ENCODE data around the gene N4BP2L1.

Gene N4BP2L1

DNA sequence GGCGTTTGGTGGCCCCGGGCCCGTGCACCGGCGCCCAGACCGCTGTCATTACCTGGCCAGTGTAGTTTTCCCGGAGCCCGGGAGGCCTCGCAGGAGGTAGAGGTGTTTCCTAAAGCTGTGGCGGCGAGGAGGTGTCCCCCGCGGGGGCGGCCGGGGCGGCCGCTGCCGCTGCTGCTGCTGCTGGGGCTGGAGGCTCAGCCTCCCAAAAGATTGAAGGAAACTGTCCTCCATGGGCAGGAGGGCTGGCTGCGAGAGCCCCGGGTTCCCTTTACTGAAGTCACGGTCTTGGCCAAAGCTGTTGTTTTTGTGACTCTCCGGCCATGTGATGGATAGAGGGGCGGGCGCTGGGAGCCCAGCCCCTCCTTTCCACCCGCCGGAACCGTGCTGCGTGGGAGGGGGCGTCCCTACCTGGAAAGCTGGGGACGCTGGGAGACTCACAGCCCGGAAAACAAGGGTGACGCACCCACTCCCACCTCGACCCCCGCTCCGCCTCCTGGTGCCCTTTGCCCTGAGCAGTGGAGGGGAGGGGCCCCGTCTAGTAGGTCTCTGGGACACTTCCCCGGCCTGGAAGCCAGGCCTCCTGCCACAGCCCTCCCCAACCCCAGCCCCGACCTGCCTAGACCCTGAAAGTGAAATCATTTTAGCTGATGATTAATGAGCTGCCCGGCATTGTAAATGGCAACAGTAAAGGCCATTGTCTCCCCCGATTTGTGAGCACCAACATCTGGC is at the start of gene N4BP2L1:
TSS of gene N4BP2L1 (minus strand) at position 279 of the 729 bp plus-strand sequence. CDS start at position 231, 48 bp downstream.
- peak; percentile 81 for DNase-seq (ENCODE audit: low read depth)

DNA sequence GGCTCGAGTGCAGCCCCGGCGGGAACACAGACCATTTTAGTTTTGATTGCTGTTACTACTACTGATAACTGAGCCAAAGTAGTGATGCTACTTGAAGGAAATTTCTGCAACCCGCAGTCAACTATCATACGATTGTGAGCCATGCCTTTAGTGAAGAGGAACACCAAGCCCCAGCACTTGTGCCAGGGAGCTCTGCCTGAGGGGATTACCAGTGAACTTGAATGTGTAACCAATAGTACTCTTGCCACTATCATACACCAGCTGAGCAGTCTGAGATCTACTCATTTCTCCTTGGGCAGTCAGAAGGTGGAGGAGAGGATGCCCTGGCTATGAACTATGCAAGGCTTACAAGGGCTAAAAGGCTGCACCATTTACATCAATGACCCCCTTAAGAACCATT is 49.0 kb upstream of the N4BP2L1 start:
- DNase-seq (ENCODE audit: low read depth), result no peak

DNA sequence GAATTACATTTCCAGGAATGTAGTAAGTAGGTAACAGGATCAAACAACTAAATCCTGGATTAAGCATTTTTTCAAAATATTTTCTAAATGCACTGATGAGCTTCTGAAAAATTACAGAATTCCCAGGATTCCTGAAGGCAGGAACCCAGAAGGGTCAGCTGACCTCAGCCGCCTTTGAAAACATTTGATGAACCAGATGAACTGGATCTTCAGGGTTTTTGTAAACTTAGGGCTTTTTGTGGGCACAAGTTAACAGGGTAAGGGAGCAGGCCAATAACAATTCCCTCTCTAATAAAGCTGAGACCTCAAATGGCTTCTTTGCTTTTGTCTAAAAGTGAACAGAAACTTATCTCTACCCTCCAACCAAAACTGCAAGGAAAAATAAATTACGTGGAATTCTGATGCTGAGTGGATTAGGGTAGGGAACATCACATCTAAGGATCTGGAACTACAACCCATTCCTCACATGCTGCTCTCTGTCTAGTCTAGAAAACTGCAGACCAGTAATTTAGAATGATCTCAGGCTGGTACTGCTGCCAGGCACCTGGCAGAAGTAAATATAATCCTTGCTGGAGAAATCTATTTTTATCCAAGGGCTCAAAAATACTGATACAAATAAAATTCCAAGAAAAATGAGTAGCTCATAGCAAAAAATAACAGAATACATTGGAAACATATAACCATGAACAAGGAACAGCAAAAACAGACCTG is 48.2 kb upstream of the N4BP2L1 start:
- no peak for DNase-seq (ENCODE audit: low read depth)

DNA sequence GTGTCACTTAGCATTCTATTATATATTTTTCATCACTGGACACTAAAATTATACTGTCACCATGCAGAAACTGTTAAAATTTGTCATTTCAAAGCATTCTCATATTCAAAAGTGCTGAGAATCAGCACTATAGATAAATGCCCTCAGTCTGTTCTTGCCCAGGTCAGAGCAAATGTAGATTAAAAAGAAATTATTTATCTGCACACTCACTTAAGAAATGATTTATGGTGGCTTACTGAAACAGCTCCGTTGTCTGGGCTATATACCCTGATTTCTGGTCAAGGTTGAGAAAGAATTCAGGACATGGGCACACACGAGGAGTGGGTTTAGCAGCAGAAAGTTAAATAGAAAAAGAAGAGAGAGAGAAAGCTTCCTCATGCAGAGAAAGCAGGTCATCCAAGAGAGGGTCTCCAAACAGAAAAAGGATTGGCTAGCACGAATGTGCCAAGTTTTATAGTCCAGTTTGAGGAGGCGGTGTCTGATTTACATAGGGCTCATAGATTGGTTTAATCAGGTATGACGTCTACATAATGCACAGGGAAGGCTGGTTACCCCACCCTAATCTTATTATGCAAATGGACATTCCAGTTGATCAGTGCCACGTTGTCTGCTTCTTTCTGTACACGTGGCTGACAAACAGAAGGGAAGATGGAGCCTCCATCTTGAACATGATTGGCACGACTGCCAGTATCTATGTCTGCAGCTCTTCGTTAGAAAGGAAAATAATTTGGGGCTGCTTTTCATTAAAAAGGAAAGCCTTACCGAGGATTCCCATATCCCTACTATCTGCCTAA is 47.3 kb upstream of the N4BP2L1 start:
- DNase-seq (ENCODE audit: low read depth), result no peak

DNA sequence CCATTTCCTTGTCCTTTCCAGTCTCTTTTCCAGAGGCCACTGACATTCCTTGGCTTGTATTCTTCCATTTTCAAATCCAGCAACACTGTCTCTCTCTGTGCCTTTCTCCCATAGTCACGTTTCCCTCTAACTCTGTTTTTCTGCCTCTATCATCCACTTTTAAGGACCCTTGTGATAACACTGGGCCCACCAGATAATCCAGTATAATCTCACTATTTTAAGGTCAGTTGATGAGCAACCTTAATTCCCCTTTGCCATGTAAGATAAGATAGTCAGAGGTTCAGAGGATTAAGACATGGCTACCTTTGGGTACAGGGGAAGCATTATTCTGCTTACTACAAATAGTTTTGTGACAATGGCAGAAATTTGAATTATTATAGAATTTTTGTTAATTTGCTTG is 45.7 kb upstream of the N4BP2L1 start:
- DNase-seq (ENCODE audit: low read depth), result no peak

DNA sequence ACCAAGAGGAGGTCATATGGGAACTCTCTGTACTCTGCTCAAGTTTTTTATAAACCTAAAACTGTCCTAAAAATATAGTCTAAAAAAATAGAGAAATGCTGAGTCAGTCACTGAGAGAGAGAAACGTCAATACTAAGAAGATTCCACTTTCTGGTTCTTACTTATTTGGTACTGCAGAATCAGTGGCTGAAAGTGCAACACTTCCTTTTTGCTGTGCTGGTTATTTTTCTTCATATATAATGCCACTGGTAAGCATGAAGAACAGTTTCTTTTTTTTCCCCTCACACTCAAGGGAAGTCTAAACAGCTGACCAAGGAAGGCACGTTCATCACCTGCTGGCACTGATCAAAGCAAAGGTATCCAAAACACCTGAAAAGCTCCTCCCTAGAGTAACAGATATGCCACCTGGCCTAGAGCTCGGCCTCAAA is 44.3 kb upstream of the N4BP2L1 start:
- no peak for DNase-seq (ENCODE audit: low read depth)

DNA sequence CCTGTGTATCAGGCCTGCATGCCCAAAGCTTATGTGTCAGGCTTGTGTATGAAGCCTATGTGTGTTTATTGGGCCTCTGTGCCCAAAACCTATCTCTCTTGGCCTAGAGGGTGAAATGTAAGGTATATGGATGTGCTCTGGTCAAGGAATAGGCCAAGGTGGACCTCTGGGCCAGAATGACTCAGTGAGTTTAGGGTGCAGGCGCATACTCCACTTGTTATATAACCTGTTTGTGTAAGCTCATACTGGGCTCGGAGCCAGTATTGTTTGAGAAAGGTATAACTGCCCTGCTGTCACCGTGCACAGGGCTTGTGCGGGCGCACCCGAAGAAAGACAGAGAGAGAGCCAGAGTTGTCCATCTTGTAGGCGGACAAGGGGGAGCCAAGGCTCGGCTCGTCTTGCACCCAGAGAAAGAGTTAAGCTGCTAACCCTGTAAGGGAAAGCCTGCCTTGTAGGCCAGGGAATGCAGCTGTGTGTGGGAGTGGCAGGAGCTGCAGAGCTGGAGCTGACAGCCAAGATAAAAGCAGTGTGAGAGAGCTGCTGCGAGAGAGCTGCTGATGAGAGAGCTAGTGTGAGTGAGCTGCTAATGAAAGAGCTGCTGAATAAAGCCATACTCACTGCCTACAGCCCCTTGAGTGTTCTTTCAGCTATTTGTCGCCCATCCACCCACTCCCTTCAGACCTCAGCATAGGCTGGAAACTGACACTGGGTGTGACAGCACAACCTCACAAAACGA is 43.4 kb upstream of the N4BP2L1 start:
- DNase-seq (ENCODE audit: low read depth), result no peak

DNA sequence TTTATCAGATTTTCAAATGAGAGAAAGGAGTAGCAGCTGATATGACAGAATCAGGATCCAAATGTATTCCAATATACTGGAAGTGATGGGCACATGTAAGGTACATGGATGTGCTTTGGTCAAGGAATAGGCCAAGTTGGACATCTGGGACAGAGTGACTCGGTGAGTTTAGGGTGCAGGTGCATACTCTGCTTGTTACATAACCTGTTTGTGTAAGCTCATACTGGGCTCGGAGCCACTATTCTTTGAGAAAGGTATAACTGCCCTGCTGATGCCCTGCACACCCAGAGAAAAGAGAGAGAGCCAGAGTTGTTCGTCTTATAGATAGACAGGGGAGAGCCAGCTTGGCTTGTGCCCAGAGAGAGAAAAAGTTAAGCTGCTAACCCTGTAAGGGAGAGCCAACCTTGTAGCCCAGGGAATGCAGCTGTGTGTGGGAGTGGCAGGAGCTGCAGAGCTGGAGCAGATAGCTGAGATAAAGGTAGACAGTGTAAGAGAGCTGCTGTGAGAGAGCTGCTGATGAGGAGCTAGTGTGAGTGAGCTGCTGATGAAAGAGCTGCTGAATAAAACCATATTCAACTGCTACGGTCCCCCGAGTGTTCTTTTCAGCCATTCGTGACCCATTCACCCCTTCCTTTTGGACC is 40.7 kb upstream of the N4BP2L1 start:
- no peak for DNase-seq (ENCODE audit: low read depth)

DNA sequence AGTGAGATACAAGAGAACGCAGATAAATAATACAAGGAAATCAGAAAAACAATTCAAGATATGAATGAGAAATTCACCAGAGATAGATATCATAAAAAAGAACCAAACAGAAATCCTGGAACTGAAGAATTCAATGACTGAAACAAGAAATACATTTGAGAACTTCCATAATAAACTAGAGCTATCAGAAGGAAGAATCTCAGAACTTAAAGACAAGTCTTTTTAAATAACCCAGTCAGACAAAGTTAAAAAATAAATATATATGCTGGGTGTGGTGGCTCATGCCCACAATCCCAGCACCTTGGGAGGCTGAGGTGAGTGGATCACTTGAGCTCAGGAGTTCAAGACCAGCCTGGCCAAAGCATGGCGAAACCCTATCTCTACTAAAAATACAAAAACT is 28.7 kb upstream of the N4BP2L1 start:
- DNase-seq (ENCODE audit: low read depth), result no peak

DNA sequence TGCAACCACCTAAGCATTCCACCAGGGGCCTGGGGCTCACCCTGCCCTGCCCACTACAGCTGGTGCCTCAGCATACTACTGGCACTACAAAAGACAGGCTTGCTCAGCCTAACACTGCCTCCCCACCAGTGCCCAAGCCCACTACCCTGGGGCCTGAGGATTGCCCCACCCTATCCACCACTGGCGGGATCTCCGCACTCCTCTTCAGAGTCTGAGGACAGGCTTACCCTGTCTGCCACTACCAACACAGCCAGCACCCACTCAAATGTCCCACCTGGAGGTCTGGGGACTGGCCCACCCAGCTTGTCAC is 27.6 kb upstream of the N4BP2L1 start:
- no peak for DNase-seq (ENCODE audit: low read depth)

DNA sequence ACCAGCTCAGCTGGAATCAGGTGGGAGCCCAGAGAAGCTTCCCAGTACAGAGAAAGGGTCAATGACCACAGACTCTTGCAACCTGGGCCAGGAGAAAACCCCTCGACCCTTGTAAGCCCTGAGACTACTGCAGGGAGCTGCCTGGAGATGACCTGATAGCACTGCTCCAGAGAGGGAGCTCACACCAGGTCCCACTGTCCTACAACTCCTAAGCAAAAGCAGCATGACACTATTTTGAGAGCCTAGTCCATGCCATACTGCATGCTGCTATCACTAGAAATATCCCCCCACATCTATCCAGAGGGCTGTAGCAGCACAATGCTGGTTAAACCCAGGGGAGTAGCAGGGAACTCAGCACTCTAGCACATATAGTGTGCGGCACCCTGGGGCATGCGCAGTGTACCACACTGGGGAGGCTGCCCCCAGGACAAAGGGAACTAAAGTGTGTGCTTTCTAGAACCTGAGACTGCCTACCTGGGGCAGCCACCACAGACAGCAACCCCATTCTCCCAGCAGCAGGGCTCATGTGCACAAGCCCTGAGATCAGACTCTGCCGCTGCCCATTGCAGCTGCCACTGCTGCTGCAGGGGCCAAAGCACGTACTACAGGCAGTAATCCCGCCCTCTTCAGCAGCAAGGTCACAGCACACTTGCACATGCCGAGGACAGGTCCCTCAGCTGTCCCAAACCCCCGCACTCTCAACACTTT is 27.1 kb upstream of the N4BP2L1 start:
- no peak for DNase-seq (ENCODE audit: low read depth)

DNA sequence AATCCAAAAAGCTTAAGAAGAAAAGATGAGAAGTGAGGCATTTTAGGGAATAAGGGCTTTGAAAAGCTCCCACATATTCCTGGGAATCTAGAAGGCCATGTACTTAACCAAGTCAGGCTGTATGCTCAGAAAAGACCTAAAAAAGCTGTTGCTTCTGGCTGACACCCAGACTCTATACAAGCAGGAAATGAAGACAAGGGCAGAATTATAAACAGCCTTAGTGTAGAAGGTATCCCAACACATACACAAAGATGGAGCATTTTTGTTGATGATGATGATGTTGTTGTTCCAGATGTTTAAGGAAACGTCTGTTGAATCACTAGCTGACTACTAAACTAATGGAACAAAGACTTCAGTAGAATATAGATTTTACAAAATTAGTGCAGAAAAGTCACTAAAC is 26.1 kb upstream of the N4BP2L1 start:
- no peak for DNase-seq (ENCODE audit: low read depth)

DNA sequence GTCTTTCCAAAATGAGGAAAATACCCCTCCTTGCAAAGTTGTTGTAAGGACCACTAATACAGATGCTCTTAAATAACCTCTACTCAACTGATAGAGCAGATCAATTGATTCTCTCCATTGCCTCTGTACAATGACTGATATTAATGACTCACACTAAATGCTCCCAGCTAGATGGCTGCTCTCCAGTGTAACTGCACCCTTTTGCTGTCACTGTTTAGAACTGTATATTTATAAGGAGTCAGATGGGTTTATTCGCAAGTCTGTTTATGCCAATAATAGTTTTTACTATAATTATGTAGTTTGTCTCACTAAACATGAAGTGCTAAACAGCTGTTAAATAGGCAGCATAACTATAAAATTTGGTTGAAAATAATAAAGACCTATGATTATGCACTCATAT is 21.0 kb upstream of the N4BP2L1 start:
- DNase-seq (ENCODE audit: low read depth), result no peak

DNA sequence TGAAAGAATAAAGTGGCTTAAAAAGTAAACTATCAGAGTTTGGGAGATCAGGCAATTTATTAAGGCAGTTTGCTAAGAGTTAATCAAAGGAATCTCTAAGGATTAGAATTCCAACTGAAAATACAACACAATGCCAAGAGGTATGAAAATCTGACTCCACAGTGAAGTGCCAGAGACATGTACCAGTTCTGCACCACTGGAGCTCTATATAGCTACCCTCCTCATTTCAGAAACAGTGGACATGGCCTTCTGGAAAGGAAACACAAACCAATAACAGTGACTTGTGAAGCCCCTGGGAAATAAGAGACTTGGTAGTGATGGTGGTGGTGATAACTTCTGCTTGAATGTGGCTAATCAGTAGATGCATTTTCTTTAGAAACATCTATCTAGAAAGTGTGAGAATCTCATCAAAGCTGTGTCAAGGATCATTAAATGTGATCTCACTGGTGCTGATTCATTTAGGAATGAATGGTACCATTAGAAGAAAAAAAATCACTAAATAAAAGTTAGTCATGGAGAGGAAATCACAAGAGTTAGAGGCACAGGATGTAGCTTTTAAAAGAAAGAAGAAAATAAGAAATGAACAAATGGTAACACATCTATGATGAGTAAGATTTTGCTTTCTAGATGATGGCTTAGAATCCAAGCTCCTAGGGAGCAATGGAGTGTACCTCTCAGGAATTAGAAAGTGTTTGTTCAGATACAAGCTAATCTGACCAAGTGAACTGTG is 20.1 kb upstream of the N4BP2L1 start:
- no peak for DNase-seq (ENCODE audit: low read depth)

DNA sequence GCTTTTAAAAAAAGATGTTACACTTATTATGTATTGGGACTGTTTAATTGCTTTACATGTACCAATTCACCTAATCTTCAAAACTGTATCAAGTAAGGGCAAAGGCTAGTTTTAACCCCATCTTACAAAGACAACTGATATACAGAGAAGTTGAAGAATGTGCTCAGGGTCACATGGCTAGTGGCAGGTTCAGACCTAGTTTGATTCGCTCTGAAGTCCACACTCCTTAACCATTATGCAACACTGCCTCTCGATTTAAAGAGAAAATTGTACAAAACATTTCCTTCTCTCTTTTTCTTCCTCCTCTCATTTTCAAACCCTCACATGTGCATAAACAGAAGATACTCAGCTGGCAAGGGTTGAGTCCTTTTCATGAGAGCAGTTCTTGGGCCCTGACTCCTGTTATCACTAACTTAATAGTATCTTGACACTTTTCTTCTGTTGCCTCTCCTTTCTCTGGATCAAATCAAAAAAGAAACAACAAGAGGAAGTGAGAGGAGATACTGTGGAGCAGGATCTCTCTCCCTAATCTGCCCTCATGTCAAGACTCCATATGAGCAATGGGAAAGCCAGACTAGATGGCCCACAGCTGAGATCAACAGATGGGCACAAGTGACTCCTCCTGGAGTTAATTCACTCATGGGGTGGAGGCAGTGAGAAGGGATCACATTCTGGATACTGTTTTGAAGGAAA is 19.0 kb upstream of the N4BP2L1 start:
- DNase-seq (ENCODE audit: low read depth), result no peak

DNA sequence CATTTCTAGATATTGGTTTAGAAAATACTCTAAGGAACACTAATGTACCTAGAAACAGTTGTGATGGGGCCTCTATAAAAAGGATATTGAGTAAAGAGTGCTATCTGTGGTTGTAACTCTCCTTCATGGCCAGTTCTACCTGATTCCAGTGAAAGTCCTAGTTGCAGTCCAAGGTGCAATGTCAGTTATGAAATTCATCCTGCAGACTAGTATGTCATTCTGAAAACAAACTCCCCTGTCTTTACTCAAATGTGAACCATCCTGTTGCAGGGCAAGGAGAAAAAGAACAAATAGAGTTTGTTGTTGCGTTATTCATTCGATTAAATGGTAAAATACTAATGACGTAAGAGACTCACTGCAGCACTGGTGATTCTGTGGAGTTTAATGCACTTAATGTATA is 18.3 kb upstream of the N4BP2L1 start:
- DNase-seq (ENCODE audit: low read depth), result no peak

DNA sequence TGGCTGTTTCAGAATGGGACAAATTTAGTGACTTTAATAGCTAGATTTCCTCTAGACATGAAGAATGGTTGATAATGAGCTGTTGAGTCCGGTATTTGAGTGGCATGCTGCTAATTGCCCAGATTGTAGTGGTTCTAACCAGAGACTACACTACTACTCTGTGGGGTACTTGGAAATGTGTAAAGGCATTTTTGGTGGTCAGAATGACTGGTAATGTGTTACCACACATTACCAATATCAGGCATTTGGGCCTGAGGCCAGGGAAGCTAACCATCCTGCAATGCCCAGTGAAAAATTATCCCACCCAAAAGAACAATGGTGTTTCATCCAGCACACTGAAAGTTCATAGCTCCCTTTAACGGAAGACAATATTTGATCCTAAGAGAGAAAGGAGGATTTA is 17.5 kb upstream of the N4BP2L1 start:
- DNase-seq (ENCODE audit: low read depth), result no peak

DNA sequence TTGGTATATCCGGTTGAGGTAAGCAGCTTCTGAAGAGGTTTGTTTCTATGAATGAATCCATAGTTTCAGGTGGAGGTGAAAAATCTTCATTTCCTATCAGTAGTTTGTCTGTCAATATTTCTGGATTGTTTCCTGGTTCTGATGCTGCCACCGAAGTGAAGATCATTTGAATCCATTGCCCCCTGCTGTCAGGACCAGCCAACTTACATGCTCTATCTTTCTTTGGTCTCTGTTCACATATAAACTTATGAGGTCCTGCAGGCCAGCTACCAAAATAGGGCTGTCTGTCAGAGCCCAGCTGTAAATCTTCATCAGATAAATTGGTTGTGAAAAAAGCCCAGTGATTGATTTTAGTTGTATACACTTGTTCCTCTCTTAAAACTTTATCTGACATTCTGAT is 15.2 kb upstream of the N4BP2L1 start:
- DNase-seq (ENCODE audit: low read depth), result no peak

DNA sequence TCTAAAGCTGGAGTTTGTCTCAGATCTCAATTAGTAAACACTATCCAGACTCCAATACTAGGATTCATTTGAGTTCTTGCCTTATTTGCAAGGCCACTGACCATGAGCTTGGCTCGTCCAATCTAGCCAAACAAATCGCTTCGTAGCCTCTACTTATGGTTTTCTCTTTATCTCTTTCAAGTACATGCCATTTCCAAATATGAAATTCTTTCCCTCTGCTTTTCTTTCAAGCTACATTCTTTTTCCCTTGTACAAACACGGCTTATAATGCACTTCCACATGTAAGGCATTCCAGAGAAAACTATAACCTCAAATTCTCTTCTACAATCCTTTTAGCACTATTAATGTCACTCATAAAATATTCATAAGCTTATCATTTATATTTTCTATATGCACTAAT is 10.9 kb upstream of the N4BP2L1 start:
- DNase-seq (ENCODE audit: low read depth), result no peak

DNA sequence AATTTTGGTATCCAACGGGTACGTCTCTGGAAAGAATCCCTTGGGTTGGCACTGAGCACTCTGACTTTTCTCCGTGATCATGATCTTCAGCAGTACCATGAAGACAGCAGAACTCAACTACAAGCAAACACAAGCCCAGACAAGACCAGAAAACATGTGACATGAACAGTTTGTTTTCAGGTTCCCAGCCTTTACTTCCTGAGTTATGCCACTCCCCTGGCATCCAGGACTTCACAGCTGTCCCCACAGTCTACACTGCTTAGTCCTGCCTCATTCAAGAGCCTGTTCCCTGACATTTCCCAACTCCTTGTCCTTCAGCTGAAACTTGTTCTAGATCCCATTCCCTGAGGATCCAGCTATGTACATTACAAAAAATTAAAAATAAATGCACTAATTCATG is 4.9 kb upstream of the N4BP2L1 start:
- no peak for DNase-seq (ENCODE audit: low read depth)

All from stimulated activated CD8-positive, alpha-beta memory T cell treated with anti-CD3 and anti-CD28 coated beads, Interleukin-4, amount 100 ng/mL, for 24 hours (primary cell).